Muscle of leg (tissue), 11 donors: ENCODE data around the gene ITSN1. TPM values are rescaled to one million over a fixed set of nuclear protein-coding genes. Genes with fewer than 3 reads are reported as not detected.

Experiments used
- DNase-seq: peaks from one replicate; pipeline ENCODE4 v3.0.0; 2013
- H3K27ac ChIP-seq: one replicate; pipeline ENCODE4 v1.5.1; 2013; ENCODE audit warnings: mild to moderate bottlenecking, low read length, control low read depth
- H3K27me3 ChIP-seq: one replicate; pipeline ENCODE4 v1.6.1; 2013; ENCODE audit warnings: low read length; ENCODE audit not compliant: control insufficient read depth, insufficient read depth
- H3K36me3 ChIP-seq: one replicate; pipeline ENCODE4 v1.6.1; 2013; ENCODE audit warnings: low read length; ENCODE audit not compliant: control insufficient read depth, insufficient read depth
- H3K4me1 ChIP-seq: one replicate; pipeline ENCODE4 v1.6.1; 2013; ENCODE audit warnings: low read length; ENCODE audit not compliant: control insufficient read depth, insufficient read depth
- H3K4me3 ChIP-seq: one replicate; pipeline ENCODE4 v1.5.1; 2013; ENCODE audit warnings: low read length, control low read depth
- H3K9me3 ChIP-seq: replicated peaks from 2 replicates; pipeline ENCODE4 v1.6.1; 2013; ENCODE audit warnings: low read depth, low read length; ENCODE audit not compliant: control insufficient read depth
- WGBS: methylation state at CpG from one replicate; pipeline ENCODE4 v1.1.5; 2013; ENCODE audit warnings: missing lambda C conversion rate; ENCODE audit not compliant: insufficient coverage; 5-methylcytosine and 5-hydroxymethylcytosine counted together
- polyA plus RNA-seq, 8 donors: library from polyadenylated mRNA; unstranded; fragments of 120-200 nt; gene quantifications; one replicate each; pipeline versions ENCODE4 v1.2.1 to v1.2.3, GENCODE V29; 2013; ENCODE audit warnings: inconsistent platforms in 1 of 8, low replicate concordance in 1 of 8; ENCODE audit not compliant: insufficient read length in 8 of 8, insufficient read depth in 1 of 8
- total RNA-seq: library from RNA; stranded (reverse); fragments of 120-200 nt; gene quantifications from one replicate; pipeline ENCODE4 v1.2.4, GENCODE V29; 2013

Gene ITSN1
- total and polyA plus RNA-seq, 9 donors = 26.1 to 42.6 (median 32.1) TPM

DNA sequence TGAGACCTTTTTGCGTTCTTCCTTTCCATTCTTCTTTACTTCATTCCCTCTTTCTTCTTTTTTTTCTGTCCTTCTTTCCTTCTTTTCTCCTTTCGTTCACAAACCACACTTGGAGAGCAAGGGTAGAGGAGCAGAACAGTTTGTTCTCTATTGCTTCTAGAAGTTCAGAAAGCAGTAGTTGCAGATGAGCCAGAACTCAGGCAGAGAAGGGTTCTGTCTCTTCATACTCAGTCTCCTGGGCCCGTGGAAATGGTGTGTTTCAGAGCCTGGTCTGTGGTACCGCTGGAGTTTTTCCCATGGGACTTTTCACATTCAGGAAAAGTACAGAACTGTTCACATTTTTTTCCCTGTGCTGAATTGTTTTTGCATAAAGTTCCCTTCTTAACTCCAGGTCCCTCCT is 186.3 kb downstream of the ITSN1 start:
- 59% methylated on average over 2 of the region's 4 CpGs for WGBS
- peaks cover 31% of the 10 kb centered on the region for H3K36me3 ChIP-seq
- no peak overlapping the region for H3K27ac ChIP-seq
- H3K27me3 ChIP-seq = no peaks in the 10 kb centered on the region
- peaks cover 29% of the 10 kb centered on the region for H3K4me1 ChIP-seq
- no peak overlapping the region for H3K4me3 ChIP-seq
- DNase-seq = no peak
- H3K9me3 ChIP-seq = no peaks in the 10 kb centered on the region

DNA sequence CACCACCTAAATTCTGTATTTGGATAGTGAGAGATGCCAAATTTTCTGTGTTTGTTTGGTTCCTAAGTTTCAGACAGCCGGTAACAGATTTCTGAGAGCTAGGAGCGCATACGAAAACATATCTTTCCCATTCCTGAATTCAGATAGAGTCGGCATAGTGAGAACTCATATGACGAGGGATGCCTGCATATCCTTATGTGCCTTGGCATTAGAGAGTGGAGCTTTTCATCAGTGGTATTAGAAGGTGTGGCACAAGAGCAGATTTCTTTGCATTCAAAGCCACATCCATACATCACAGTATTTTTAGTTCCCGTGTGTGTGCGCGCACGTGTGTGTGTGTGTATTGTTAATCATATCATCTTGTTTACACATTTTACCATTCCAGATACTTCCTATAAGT is 187.5 kb downstream of the ITSN1 start:
- Histone ChIP-seq H3K27ac (no peak overlapping the region), H3K27me3 (no peaks in the 10 kb centered on the region), H3K4me1 (peaks cover 19% of the 10 kb centered on the region), H3K36me3 (peaks cover 39% of the 10 kb centered on the region), H3K4me3 (no peak overlapping the region), H3K9me3 (no peaks in the 10 kb centered on the region)
- DNase-seq = no peak
- no CpG with 5 or more reads among the region's 9 CpGs for WGBS

DNA sequence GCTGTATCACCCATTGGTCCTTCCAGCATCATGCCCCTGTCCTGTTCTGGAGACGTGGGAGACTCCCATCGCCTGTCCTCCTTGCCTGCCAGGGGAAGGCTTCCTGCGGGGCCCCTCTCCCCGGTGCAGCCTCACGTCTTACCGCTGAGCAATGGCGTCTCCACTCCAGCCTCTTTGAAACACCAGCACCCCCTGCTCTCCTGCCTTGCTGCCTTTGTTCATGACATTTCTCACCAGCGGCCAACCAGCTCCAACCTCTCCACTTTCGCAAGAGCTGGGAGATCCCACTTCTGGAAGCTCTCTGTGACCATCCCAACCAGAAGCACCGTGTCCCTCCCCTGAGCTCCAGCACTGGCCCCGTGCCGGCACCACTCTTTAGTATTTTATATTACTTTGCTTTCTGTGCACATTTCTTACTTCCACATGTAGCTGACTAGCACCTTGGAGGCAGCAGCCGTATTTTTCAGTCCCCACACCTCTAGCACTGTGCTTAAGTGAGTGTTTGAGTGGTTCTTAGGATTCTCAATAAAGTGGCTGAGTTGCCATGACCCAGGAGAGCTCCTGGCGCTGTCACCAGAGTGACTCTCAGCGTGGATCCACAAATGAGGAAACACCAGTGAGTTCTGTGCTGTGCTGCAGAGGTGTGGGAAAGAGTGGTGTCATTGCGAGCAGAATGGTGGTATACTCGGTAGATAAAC is 189.8 kb downstream of the ITSN1 start:
- no peak for DNase-seq
- H3K27me3 ChIP-seq = no peaks in the 10 kb centered on the region
- 89% methylated on average over 13 of the region's 17 CpGs for WGBS
- no peaks in the 10 kb centered on the region for H3K9me3 ChIP-seq
- no peak overlapping the region for H3K4me3 ChIP-seq
- no peak overlapping the region for H3K27ac ChIP-seq
- peaks cover 11% of the 10 kb centered on the region for H3K4me1 ChIP-seq
- H3K36me3 ChIP-seq = peaks cover 53% of the 10 kb centered on the region

DNA sequence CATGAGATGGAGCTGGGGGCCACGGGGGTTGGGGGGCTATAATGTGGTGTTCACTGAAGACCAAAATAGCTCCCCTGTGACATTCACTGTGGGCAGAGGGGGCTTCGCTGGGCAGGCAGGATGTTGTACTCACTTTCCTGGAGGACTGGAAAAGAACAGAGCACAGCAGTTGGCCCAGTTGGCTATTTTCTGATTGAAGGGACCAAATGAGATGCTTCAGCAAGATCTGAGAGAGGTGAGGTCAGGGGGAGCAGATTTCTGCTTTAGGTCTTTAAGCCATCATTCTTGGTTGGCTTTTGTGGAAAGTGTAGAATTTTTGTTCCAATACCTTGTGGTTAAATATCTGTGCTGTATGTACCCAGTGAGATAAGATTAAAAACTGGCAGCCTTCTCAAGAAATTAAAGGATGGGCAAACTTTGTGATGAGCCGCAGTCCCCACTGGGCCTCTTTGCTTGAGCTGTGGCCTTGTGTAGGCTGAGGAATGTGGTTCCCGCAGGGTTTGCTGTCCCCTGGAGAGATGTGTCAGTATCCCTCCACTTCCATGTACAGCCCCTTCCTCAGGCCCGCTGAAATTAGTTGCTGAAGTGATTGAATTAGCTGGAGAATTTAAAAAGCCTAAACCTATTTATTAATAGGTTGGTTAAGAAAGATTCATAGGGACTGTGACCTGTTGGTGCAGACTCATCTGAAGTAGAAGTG is 192.7 kb downstream of the ITSN1 start:
- Histone ChIP-seq H3K9me3 (no peaks in the 10 kb centered on the region), H3K4me3 (no peak overlapping the region), H3K27me3 (no peaks in the 10 kb centered on the region), H3K27ac (no peak overlapping the region), H3K36me3 (peaks cover 54% of the 10 kb centered on the region), H3K4me1 (no peaks in the 10 kb centered on the region)
- DNase-seq = no peak
- WGBS = 95% methylated on average over 2 of the region's 5 CpGs

DNA sequence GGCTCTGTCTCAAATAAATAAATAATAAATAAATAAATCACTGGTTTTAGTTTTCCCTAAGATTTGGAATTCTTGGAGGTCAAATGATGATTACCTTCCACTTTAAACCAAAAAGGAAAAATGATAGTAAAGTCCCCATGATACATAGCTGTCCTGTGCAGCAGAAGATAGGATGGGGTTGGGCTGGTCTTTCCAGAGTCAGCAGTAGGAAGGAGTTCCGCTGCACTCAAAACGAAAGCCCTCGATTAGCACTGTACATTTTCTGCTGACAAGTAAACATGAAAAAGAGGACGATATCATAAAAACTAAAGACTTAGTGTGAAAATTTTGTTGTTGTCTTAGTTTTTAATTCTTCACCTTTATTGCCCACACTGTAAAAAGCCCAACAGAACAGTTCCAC is 193.6 kb downstream of the ITSN1 start:
- no CpG with 5 or more reads among the region's 4 CpGs for WGBS
- DNase-seq = peak; percentile 40
- peaks cover 49% of the 10 kb centered on the region for H3K36me3 ChIP-seq
- H3K27ac ChIP-seq = no peak overlapping the region
- no peaks in the 10 kb centered on the region for H3K9me3 ChIP-seq
- H3K4me1 ChIP-seq = no peaks in the 10 kb centered on the region
- no peak overlapping the region for H3K4me3 ChIP-seq
- H3K27me3 ChIP-seq = no peaks in the 10 kb centered on the region

DNA sequence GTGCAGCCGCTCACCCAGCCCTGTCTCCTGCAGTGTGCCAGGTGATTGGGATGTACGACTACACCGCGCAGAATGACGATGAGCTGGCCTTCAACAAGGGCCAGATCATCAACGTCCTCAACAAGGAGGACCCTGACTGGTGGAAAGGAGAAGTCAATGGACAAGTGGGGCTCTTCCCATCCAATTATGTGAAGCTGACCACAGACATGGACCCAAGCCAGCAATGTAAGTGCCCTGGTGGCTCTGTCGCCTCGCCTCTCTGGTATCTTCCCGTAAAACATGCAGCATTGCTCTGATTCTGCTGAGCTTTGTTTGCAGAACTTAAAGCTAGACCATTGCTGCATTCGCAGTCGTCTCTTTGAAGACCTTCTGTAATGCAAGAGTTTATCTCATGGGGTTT is 194.1 kb downstream of the ITSN1 start:
- WGBS = 94% methylated on average over 9 of the region's 11 CpGs

DNA sequence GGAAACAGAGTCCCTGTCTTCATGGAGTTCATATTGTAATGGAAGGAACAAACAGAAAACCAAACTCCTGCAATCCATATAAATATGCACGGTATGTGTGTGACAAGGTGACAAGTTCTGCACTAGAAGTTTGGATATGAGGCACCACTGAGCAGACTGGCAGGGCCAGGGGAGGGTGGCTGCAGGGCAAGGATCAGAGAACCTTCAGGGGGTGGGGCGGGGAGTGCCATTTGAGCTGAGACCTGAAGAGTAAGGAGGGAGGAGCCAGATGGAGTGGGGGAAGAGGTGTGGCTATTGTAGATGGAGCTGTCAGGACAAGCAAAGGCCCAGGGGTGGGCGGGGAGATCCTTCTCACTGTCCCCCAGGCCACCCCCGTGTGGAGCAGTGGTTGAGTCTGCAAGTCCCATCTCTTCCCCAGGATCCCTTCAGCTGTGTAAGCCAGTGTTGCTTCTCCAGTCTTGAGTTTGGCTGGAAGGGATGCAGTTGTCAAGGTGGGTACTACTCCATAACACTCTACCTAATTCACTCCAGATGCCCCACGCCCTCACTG is 196.9 kb downstream of the ITSN1 start:
- no peak for DNase-seq
- Histone ChIP-seq H3K9me3 (no peaks in the 10 kb centered on the region), H3K27me3 (no peaks in the 10 kb centered on the region), H3K36me3 (peaks cover 33% of the 10 kb centered on the region), H3K27ac (no peak overlapping the region), H3K4me3 (no peak overlapping the region), H3K4me1 (peaks cover 17% of the 10 kb centered on the region)
- 100% methylated on average over 3 of the region's 5 CpGs for WGBS

More for the DNA sequence above, 194.1 kb downstream of the ITSN1 start:
- no peaks in the 10 kb centered on the region for H3K9me3 ChIP-seq
- no peak overlapping the region for H3K27ac ChIP-seq
- H3K36me3 ChIP-seq = peaks cover 49% of the 10 kb centered on the region
- H3K27me3 ChIP-seq = no peaks in the 10 kb centered on the region
- no peaks in the 10 kb centered on the region for H3K4me1 ChIP-seq
- peak; percentile 51 for DNase-seq
- H3K4me3 ChIP-seq = no peak overlapping the region

DNA sequence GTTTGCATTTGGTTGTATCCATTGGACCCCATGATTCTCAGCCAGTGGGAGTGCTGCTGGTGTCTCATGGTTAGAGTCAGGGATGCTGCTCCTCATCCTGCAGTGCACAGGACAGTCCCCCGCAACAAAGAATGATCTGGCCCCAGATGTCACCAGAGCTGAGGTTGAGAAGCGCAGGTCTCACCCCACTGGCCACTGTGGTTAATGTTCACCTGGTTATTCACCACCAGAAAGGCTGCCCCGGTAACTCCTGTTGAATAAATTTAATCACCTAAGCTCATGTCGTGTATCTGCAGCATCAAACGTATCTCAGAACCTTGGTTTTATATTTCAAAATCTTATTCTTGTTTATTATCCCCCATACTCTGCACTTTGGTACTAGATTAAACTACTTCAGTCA is 197.5 kb downstream of the ITSN1 start:
- Histone ChIP-seq H3K27me3 (no peaks in the 10 kb centered on the region), H3K9me3 (no peaks in the 10 kb centered on the region), H3K4me1 (peaks cover 23% of the 10 kb centered on the region), H3K36me3 (peaks cover 27% of the 10 kb centered on the region), H3K4me3 (no peak overlapping the region), H3K27ac (no peak overlapping the region)
- WGBS = 94% methylated on average over 4 of the region's 5 CpGs
- DNase-seq = no peak

DNA sequence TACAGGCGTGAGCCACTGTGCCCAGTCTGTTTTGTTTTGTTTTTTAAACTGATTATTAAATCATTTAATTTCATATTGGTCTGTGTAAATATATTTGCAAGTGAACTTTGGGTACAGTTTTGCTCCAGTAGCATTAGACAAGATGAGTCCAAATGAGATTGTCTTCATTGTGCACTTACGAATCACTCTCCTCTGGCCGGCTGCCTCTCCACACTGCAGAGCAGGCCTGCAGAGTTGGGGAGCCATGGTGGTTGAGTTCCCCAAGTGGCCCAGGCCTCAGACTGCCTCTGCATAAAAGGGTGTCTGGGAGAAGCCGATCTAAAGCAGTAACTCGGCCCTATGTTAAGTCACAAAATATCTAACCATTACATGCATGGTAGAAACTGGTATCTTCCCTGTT is 198.5 kb downstream of the ITSN1 start:
- no peak overlapping the region for H3K27ac ChIP-seq
- peaks cover 25% of the 10 kb centered on the region for H3K36me3 ChIP-seq
- DNase-seq = no peak
- WGBS = 92% methylated on average over 2 of the region's 5 CpGs
- no peak overlapping the region for H3K4me3 ChIP-seq
- no peaks in the 10 kb centered on the region for H3K9me3 ChIP-seq
- H3K4me1 ChIP-seq = peaks cover 27% of the 10 kb centered on the region
- H3K27me3 ChIP-seq = no peaks in the 10 kb centered on the region

DNA sequence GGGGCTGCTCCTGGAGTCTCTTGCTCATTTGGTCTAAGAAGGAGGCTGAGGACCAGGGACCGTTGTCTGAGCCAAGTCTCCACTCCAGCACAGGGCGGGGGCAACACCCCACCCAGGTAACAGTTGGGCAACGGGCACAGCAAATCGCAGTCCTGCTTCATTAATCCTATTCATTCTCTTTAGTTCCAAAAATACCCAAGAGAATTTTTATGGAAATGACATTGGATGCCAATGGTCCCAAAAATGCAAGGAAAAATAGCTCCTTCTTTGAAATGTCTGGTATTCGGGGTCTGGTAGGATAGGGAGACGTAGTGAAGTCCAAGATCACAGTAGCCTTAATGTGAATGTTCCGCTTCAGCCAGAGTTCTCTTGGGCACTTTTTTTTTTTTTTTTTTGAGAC is 199.3 kb downstream of the ITSN1 start:
- WGBS = 83% methylated on average over 2 of the region's 7 CpGs
- Histone ChIP-seq H3K36me3 (peaks cover 17% of the 10 kb centered on the region), H3K27me3 (no peaks in the 10 kb centered on the region), H3K4me1 (peaks cover 29% of the 10 kb centered on the region), H3K27ac (no peak overlapping the region), H3K9me3 (no peaks in the 10 kb centered on the region), H3K4me3 (no peak overlapping the region)
- no peak for DNase-seq
